B cell (primary cell): ENCODE data around the gene PDGFA. TPM values are rescaled to one million over a fixed set of nuclear protein-coding genes. Genes with fewer than 3 reads are reported as not detected.

ENCODE experiments used
- ATAC-seq: fragments of 200-7000 bp; cut with Tn5 transposase; one replicate; pipeline ENCODE4 v1.10.0; 2021; ENCODE audit warnings: low read depth, mild to moderate bottlenecking, moderate number of reproducible peaks, moderate library complexity
- CTCF ChIA-PET: fragments of 350-600 bp; sonication (Branson Sonifier 250); formaldehyde crosslinking; loops from one replicate; lab custom pipeline; 2021; ENCODE audit warnings: antibody characterized with exemption, inconsistent platforms; lab: Charles Lee
- POLR2A ChIA-PET: fragments of 350-600 bp; sonication (Branson Sonifier 250); formaldehyde crosslinking; loops from one replicate; lab custom pipeline; 2021; ENCODE audit warnings: antibody characterized with exemption; lab: Charles Lee
- DNase-seq: peaks from one replicate; pipeline ENCODE4 v3.0.0; 2013
- H2AFZ ChIP-seq: 2 replicates; pipeline ENCODE4 v1.6.1; 2012; ENCODE audit warnings: mild to moderate bottlenecking, low read depth, low read length; ENCODE audit not compliant: insufficient read depth, poor library complexity, severe bottlenecking
- H3K27ac ChIP-seq, 2 donors: 1 replicate in 1 of 2; 2 replicates in 1 of 2; pipeline ENCODE4 v1.5.1; 2012 to 2013; ENCODE audit warnings: low read length in 2 of 2, mild to moderate bottlenecking in 2 of 2, moderate library complexity in 1 of 2
- H3K27me3 ChIP-seq, 4 experiments: fragments of 200-600 bp in 1 of 4; sonication (generic) in 1 of 4; replicated peaks in 1 of 4; 1 replicate in 2 of 4; 2 replicates in 2 of 4; pipeline versions ENCODE4 v1.6.1 to v1.7.0; 2013 to 2016; ENCODE audit warnings: low read length in 3 of 4, mild to moderate bottlenecking in 2 of 4, mixed read lengths in 1 of 4, moderate library complexity in 1 of 4; ENCODE audit not compliant: insufficient read depth in 4 of 4, control insufficient read depth in 3 of 4; ENCODE audit errors: control extremely low read depth in 1 of 4
- H3K36me3 ChIP-seq, 2 experiments: replicated peaks in 1 of 2; 1 replicate in 1 of 2; 2 replicates in 1 of 2; pipeline versions ENCODE4 v1.6.1 to v1.7.1; 2013; ENCODE audit warnings: low read length in 1 of 2; ENCODE audit not compliant: insufficient read depth in 2 of 2, control insufficient read depth in 1 of 2; ENCODE audit errors: control extremely low read depth in 1 of 2, extremely low read depth in 1 of 2
- H3K4me1 ChIP-seq, 2 donors: fragments of 200-600 bp in 1 of 2; sonication (generic) in 1 of 2; 1 replicate in 1 of 2; 2 replicates in 1 of 2; pipeline versions ENCODE4 v1.5.1 to v1.6.1; 2013 to 2017; ENCODE audit warnings: low read length in 2 of 2; ENCODE audit not compliant: control insufficient read depth in 2 of 2, insufficient read depth in 2 of 2
- H3K4me2 ChIP-seq: replicated peaks from 2 replicates; pipeline ENCODE3; 2012; ENCODE audit warnings: mild to moderate bottlenecking, low read depth, low read length; ENCODE audit not compliant: poor library complexity, severe bottlenecking
- H3K4me3 ChIP-seq, 5 experiments: fragments of 200-600 bp in 1 of 5; sonication (generic) in 1 of 5; 1 replicate in 3 of 5; 2 replicates in 2 of 5; pipeline versions ENCODE4 v1.5.1 to v1.7.0; 2011 to 2016; ENCODE audit warnings: low read length in 4 of 5, mild to moderate bottlenecking in 4 of 5, low read depth in 2 of 5, control low read depth in 1 of 5, moderate library complexity in 1 of 5; ENCODE audit not compliant: insufficient read depth in 1 of 5; ENCODE audit errors: control extremely low read depth in 1 of 5, extremely low read depth in 1 of 5
- H3K79me2 ChIP-seq: fragments of 200-600 bp; sonication (generic); one replicate; pipeline ENCODE4 v1.6.0; 2016; ENCODE audit warnings: low read length; ENCODE audit not compliant: control insufficient read depth, insufficient read depth
- H3K9ac ChIP-seq: fragments of 200-600 bp; sonication (generic); 2 replicates; pipeline ENCODE4 v1.6.1; 2017; ENCODE audit warnings: mild to moderate bottlenecking, low read length, moderate library complexity
- H3K9me3 ChIP-seq, 3 donors: one replicate each; pipeline versions ENCODE4 v1.6.1 to v1.7.1; 2013; ENCODE audit warnings: low read length in 2 of 3; ENCODE audit not compliant: control insufficient read depth in 2 of 3, insufficient read depth in 1 of 3; ENCODE audit errors: control extremely low read depth in 1 of 3
- H4K20me1 ChIP-seq: 2 replicates; pipeline ENCODE4 v1.6.0; 2012; ENCODE audit warnings: mild to moderate bottlenecking, low read length; ENCODE audit not compliant: insufficient read depth, control insufficient read depth, poor library complexity, severe bottlenecking
- H3K27ac Mint-ChIP-seq: one replicate; pipeline ENCODE4 v1.8.0; 2021; ENCODE audit warnings: mixed read lengths
- H3K27me3 Mint-ChIP-seq: one replicate; pipeline ENCODE4 v1.8.0; 2021; ENCODE audit warnings: mixed read lengths
- H3K4me1 Mint-ChIP-seq: one replicate; pipeline ENCODE4 v1.8.0; 2021; ENCODE audit warnings: mixed read lengths
- H3K4me3 Mint-ChIP-seq: one replicate; pipeline ENCODE4 v1.8.0; 2021; ENCODE audit warnings: mixed read lengths
- H3K9me3 Mint-ChIP-seq: one replicate; pipeline ENCODE4 v1.8.0; 2022; ENCODE audit warnings: mixed read lengths; ENCODE audit not compliant: insufficient read depth
- EZH2 ChIP-seq: IDR thresholded peaks from 2 replicates; pipeline ENCODE4 v1.6.1; 2012; ENCODE audit warnings: borderline replicate concordance, low read depth, mild to moderate bottlenecking, moderate library complexity, low read length; ENCODE audit not compliant: insufficient read depth, poor library complexity, severe bottlenecking
- WGBS: methylation state at CpG from one replicate; pipeline ENCODE4 v1.1.5; 2013; ENCODE audit warnings: missing lambda C conversion rate; ENCODE audit not compliant: insufficient coverage; 5-methylcytosine and 5-hydroxymethylcytosine counted together
- intact Hi-C: fragments of 100-400 bp; cut with micrococcal nuclease; formaldehyde crosslinking; loops from one replicate; pipeline ENCODE4 v1.10.0; 2022
- polyA plus RNA-seq: library from polyadenylated mRNA; depleted of rRNA; stranded (reverse); fragments of >200 nt; gene quantifications from 2 replicates; pipeline ENCODE4 v1.2.3, GENCODE V29; 2012
- total RNA-seq, 2 donors: library from RNA; stranded (reverse); fragments of 120-200 nt in 1 of 2; gene quantifications; 1 replicate in 1 of 2; 2 replicates in 1 of 2; pipeline versions ENCODE4 v1.2.3 to v1.2.4, GENCODE V29; 2013 to 2022
- TF ChIP-seq, protein P1 (sequence below): fragments of 200-600 bp; IDR thresholded peaks from one replicate; pipeline ENCODE4 v1.8.0; 2022; ENCODE audit warnings: antibody characterized with exemption, mild to moderate bottlenecking

PDGFA gene
- total and polyA plus RNA-seq, 2 donors (not counting 1 experiment from before 2014, with no cell fraction given), result 0.36 to 1.5 TPM

- ATAC-seq (no peak), DNase-seq (no peak)
- Mint-ChIP-seq H3K9me3 (no peaks in the 10 kb centered on the region), H3K4me1 (peaks cover 4% of the 10 kb centered on the region), H3K4me3 (no peak overlapping the region), H3K27ac (no peak overlapping the region), H3K27me3 (no peaks in the 10 kb centered on the region)
- intact Hi-C loops, result no loop called here
- no peak for TF ChIP-seq EZH2
- TF ChIP-seq, protein P1, sequence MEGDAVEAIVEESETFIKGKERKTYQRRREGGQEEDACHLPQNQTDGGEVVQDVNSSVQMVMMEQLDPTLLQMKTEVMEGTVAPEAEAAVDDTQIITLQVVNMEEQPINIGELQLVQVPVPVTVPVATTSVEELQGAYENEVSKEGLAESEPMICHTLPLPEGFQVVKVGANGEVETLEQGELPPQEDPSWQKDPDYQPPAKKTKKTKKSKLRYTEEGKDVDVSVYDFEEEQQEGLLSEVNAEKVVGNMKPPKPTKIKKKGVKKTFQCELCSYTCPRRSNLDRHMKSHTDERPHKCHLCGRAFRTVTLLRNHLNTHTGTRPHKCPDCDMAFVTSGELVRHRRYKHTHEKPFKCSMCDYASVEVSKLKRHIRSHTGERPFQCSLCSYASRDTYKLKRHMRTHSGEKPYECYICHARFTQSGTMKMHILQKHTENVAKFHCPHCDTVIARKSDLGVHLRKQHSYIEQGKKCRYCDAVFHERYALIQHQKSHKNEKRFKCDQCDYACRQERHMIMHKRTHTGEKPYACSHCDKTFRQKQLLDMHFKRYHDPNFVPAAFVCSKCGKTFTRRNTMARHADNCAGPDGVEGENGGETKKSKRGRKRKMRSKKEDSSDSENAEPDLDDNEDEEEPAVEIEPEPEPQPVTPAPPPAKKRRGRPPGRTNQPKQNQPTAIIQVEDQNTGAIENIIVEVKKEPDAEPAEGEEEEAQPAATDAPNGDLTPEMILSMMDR, result no peak
- Histone ChIP-seq H3K79me2 (no peaks in the 10 kb centered on the region), H2AFZ (no peak overlapping the region), H3K4me3 (no peak overlapping the region), H3K9me3 (peaks cover 0 to 20% (median 0%) of the 10 kb centered on the region in 3 donors), H3K4me2 (no peak overlapping the region), H3K4me1 (no peaks in the 10 kb centered on the region), H4K20me1 (no peaks in the 10 kb centered on the region), H3K36me3 (no peaks in the 10 kb centered on the region), H3K9ac (no peak overlapping the region), H3K27me3 (no peaks in the 10 kb centered on the region), H3K27ac (no peak overlapping the region)
- ChIA-PET CTCF (no interaction called here), POLR2A (no interaction called here)
- 97% methylated on average over 24 of the region's 28 CpGs for WGBS
Observed at GRCh38 chr7:542131-542712, 22.6 kb upstream of the PDGFA start.

DNA sequence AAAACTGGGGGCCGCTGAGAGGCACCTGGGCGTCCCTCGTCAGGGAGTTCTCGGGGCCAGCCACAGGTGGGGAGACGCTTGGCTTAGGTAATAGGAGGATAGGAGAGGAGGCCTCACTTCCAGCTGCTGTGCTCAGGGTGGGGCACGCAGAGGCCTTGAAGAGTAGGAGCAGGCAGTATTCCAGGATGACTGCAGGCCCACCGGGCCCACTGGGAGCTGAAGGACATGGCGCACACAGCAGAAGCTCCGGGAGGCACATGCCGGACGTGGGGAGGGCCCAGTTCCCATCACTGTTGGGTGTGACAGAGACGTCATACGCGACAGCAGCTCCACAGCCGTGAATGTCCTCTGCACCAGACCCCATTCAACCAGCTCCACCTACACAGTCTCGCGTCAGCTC lies 22.0 kb upstream of the PDGFA start:
- peaks cover 0 to 26% (median 0%) of the 10 kb centered on the region in 3 donors for H3K9me3 ChIP-seq

More for the DNA sequence above, 22.0 kb upstream of the PDGFA start:
- Histone ChIP-seq H4K20me1 (no peaks in the 10 kb centered on the region), H3K27me3 (no peaks in the 10 kb centered on the region), H3K36me3 (no peaks in the 10 kb centered on the region), H3K79me2 (no peaks in the 10 kb centered on the region), H3K4me2 (no peak overlapping the region), H3K9ac (no peak overlapping the region), H3K4me3 (no peak overlapping the region), H3K4me1 (no peaks in the 10 kb centered on the region), H3K27ac (no peak overlapping the region), H2AFZ (no peak overlapping the region)
- Mint-ChIP-seq H3K4me3 (no peak overlapping the region), H3K4me1 (peaks cover 4% of the 10 kb centered on the region), H3K27ac (no peak overlapping the region), H3K27me3 (no peaks in the 10 kb centered on the region), H3K9me3 (no peaks in the 10 kb centered on the region)
- POLR2A ChIA-PET, result no interaction called here
- TF ChIP-seq, protein P1, result no peak
- no peak for TF ChIP-seq EZH2
- no peak for ATAC-seq
- no peak for DNase-seq
- CTCF ChIA-PET, result no interaction called here
- intact Hi-C loops, result no loop called here
- 94% methylated on average over 17 of the region's 17 CpGs for WGBS
